ENCODE data around the gene TTLL4.
A peak's percentile ranks its signal among the peaks of the same experiment; 100 is the strongest.

DNA sequence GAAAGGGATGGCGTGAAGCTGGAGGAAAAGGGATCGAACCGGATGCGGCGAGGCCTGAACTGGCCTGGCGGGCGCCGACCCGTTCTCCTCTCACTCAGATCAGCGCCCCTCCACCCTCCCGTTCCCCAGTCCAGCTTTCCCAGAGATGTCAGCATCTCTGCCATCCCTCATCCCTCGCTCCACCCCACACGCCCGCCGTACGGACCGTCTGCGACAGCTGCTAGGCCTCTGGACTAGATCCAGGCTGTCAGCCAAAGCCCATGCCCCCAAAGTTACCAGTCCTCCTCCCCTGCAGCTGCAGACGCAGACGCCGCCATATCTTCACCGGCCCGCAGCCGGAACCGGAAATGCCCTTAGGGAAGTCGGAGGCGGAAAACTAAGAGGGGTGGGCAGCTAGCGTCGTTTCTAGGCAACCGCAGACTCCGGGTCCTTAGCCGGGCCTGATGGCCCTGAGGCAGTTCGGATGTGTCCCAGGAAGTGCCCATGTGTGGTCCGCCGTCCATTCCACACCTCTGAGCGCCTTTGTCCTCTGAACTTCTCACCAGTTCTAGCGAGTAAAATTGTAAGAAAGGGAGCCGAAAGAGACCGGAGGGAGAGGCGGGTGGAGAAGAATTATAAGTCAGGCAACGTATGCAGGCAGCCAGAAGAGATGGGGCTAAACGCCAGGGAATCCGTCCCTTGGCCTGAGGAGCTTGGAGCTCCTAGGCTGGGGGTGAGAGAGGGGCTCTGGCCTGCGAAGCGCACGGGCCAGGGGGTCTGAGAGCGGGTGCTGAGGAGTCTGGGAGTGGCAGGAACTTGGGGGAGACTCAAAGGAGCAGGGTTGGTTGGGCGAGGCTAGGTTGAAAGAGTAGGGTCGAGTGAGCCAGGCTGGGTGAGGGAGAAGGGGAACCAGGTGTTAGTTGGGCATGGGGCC lies 38.7 kb upstream of the TTLL4 start, which contains the start of the genes RNF25 and STK36:
- TF ChIP-seq POLR2A (IDR thresholded peaks at IDR 0.05; ENCODE audit: low read depth, low read length) (peak; percentile 89), TAF1 (IDR thresholded peaks at IDR 0.05; ENCODE audit: low read depth, low read length) (peak; percentile 91), POLR2AphosphoS5 (IDR thresholded peaks at IDR 0.05; ENCODE audit: low read depth, low read length) (peak; percentile 84)

Data from GM12891 (cell line).